H1 (cell line): Measurements from ENCODE around the gene CAMK2D. TPM values are rescaled to one million over a fixed set of nuclear protein-coding genes. Genes with fewer than 3 reads are reported as not detected.

ENCODE experiments used
- CTCF ChIA-PET: fragments of 300-600 bp; sonication (Branson Sonifier 250); formaldehyde crosslinking; loops from one replicate; lab custom pipeline; 2021; ENCODE audit not compliant: partially characterized antibody; lab: Charles Lee
- POLR2A ChIA-PET: fragments of 300-600 bp; sonication (Branson Sonifier 250); formaldehyde crosslinking; loops from one replicate; lab custom pipeline; 2021; ENCODE audit warnings: inconsistent platforms; ENCODE audit not compliant: partially characterized antibody; lab: Charles Lee
- DNase-seq, 2 experiments: peaks; one replicate each; pipeline versions ENCODE4 v3.0.0 to v3.0.0-alpha.2; 2010 to 2022; ENCODE audit warnings: low spot score in 2 of 2, low read depth in 1 of 2, mixed read lengths in 1 of 2
- FAIRE-seq: peaks from 2 replicates; lab custom pipeline; 2011; peaks lifted over from hg19 to GRCh38; lab: Jason Lieb, UNC
- H2AFZ ChIP-seq: 2 replicates; pipeline ENCODE4 v1.8.1; 2012; ENCODE audit warnings: low read length, inconsistent platforms
- H2AK5ac ChIP-seq: 2 replicates; pipeline ENCODE4 v1.6.1; 2013; ENCODE audit warnings: low read depth, low read length
- H2BK120ac ChIP-seq: replicated peaks from 2 replicates; pipeline ENCODE3; 2013; ENCODE audit warnings: low read depth, low read length, inconsistent platforms
- H2BK12ac ChIP-seq: 2 replicates; pipeline ENCODE4 v1.6.1; 2013; ENCODE audit warnings: low read depth, low read length
- H2BK15ac ChIP-seq: 2 replicates; pipeline ENCODE4 v1.6.1; 2013; ENCODE audit warnings: low read length
- H2BK20ac ChIP-seq: 2 replicates; pipeline ENCODE4 v1.6.1; 2013; ENCODE audit warnings: low read length
- H2BK5ac ChIP-seq: 2 replicates; pipeline ENCODE4 v1.6.1; 2013; ENCODE audit warnings: low read depth, low read length
- H3K14ac ChIP-seq: 2 replicates; pipeline ENCODE4 v1.6.1; 2013; ENCODE audit warnings: inconsistent platforms; ENCODE audit not compliant: insufficient read length
- H3K18ac ChIP-seq: 2 replicates; pipeline ENCODE4 v1.6.1; 2013; ENCODE audit warnings: low read length; ENCODE audit errors: extremely low read depth
- H3K23ac ChIP-seq: 2 replicates; pipeline ENCODE4 v1.6.1; 2013; ENCODE audit warnings: inconsistent platforms; ENCODE audit not compliant: insufficient read length
- H3K23me2 ChIP-seq: 2 replicates; pipeline ENCODE4 v1.6.1; 2013; ENCODE audit warnings: low read depth, low read length
- H3K27ac ChIP-seq: 2 replicates; pipeline ENCODE4 v1.6.1; 2011; ENCODE audit warnings: low read depth, low read length, inconsistent platforms
- H3K27me3 ChIP-seq, 4 experiments: replicated peaks in 1 of 4; 1 replicate in 1 of 4; 2 replicates in 3 of 4; pipeline versions ENCODE4 v1.6.1 to v1.8.1; 2011 to 2013; ENCODE audit warnings: low read length in 3 of 4, mild to moderate bottlenecking in 3 of 4, inconsistent platforms in 2 of 4, mixed read lengths in 2 of 4, moderate library complexity in 1 of 4; ENCODE audit not compliant: control insufficient read depth in 3 of 4, insufficient read depth in 3 of 4; ENCODE audit errors: extremely low read depth in 1 of 4
- H3K36me3 ChIP-seq, 4 experiments: 2 replicates each; pipeline versions ENCODE4 v1.6.1 to v1.8.1; 2011 to 2013; ENCODE audit warnings: mild to moderate bottlenecking in 4 of 4, low read length in 3 of 4, moderate library complexity in 2 of 4, control low read depth in 1 of 4, inconsistent platforms in 1 of 4; ENCODE audit not compliant: insufficient read depth in 4 of 4, control insufficient read depth in 2 of 4
- H3K4ac ChIP-seq: replicated peaks from 2 replicates; pipeline ENCODE3; 2013; ENCODE audit warnings: low read length, low read depth, mixed read lengths, inconsistent platforms; ENCODE audit not compliant: insufficient read length
- H3K4me1 ChIP-seq, 4 experiments: replicated peaks in 1 of 4; 1 replicate in 1 of 4; 2 replicates in 3 of 4; pipeline versions ENCODE4 v1.6.1 to v1.8.1; 2011 to 2013; ENCODE audit warnings: low read length in 3 of 4, inconsistent platforms in 2 of 4, mixed read lengths in 1 of 4; ENCODE audit not compliant: insufficient read depth in 4 of 4, control insufficient read depth in 3 of 4
- H3K4me2 ChIP-seq, 2 experiments: 2 replicates each; pipeline versions ENCODE4 v1.6.1 to v1.8.1; 2011 to 2013; ENCODE audit warnings: low read depth in 2 of 2, low read length in 2 of 2, control low read depth in 1 of 2, inconsistent platforms in 1 of 2, mild to moderate bottlenecking in 1 of 2; ENCODE audit not compliant: insufficient read depth in 1 of 2
- H3K4me3 ChIP-seq, 4 experiments: fragments of 200-600, 300-600 bp in 1 of 4; sonication (generic), shearing (Covaris generic), sonication (Bioruptor Twin) in 1 of 4; 2 replicates each; pipeline versions ENCODE4 v1.5.1 to v1.8.1; 2011 to 2016; ENCODE audit warnings: low read length in 4 of 4, low read depth in 3 of 4, control low read depth in 2 of 4, inconsistent platforms in 2 of 4, mild to moderate bottlenecking in 2 of 4, mixed read lengths in 1 of 4, moderate library complexity in 1 of 4; ENCODE audit not compliant: insufficient read depth in 2 of 4; ENCODE audit errors: extremely low read depth in 1 of 4
- H3K56ac ChIP-seq: replicated peaks from 2 replicates; pipeline ENCODE3; 2013; ENCODE audit warnings: low read depth, mild to moderate bottlenecking, mixed read lengths, low read length, inconsistent platforms; ENCODE audit not compliant: insufficient read length
- H3K79me1 ChIP-seq: 2 replicates; pipeline ENCODE4 v1.6.1; 2013; ENCODE audit warnings: low read depth, low read length, control low read depth
- H3K79me2 ChIP-seq, 2 experiments: 2 replicates each; pipeline versions ENCODE4 v1.6.1 to v1.8.1; 2012 to 2013; ENCODE audit warnings: low read length in 2 of 2, mild to moderate bottlenecking in 2 of 2, inconsistent platforms in 1 of 2; ENCODE audit not compliant: insufficient read depth in 2 of 2, control insufficient read depth in 1 of 2
- H3K9ac ChIP-seq, 4 experiments: replicated peaks in 1 of 4; 1 replicate in 1 of 4; 2 replicates in 3 of 4; pipeline versions ENCODE4 v1.6.1 to v1.8.1; 2011 to 2013; ENCODE audit warnings: low read depth in 3 of 4, low read length in 3 of 4, control low read depth in 2 of 4, mild to moderate bottlenecking in 2 of 4, moderate library complexity in 2 of 4, inconsistent platforms in 1 of 4; ENCODE audit errors: extremely low read depth in 1 of 4
- H3K9me3 ChIP-seq, 2 experiments: 2 replicates each; pipeline versions ENCODE4 v1.6.1 to v1.8.1; 2012 to 2013; ENCODE audit warnings: mild to moderate bottlenecking in 2 of 2, moderate library complexity in 2 of 2, control low read depth in 1 of 2, inconsistent platforms in 1 of 2, low read depth in 1 of 2, low read length in 1 of 2, mixed read lengths in 1 of 2; ENCODE audit not compliant: insufficient read depth in 2 of 2
- H4K20me1 ChIP-seq, 2 experiments: replicated peaks in 1 of 2; 2 replicates each; pipeline versions ENCODE3 to v1.8.1; 2011 to 2013; ENCODE audit warnings: inconsistent platforms in 2 of 2, low read length in 2 of 2, mild to moderate bottlenecking in 1 of 2; ENCODE audit not compliant: insufficient read depth in 2 of 2, control insufficient read depth in 1 of 2
- H4K5ac ChIP-seq: 2 replicates; pipeline ENCODE4 v1.6.1; 2013; ENCODE audit warnings: low read length, low read depth, mixed read lengths, inconsistent platforms; ENCODE audit not compliant: insufficient read length
- H4K8ac ChIP-seq: 2 replicates; pipeline ENCODE4 v1.8.0; 2013; ENCODE audit warnings: mild to moderate bottlenecking, moderate library complexity, low read length, inconsistent platforms; ENCODE audit not compliant: insufficient read depth; ENCODE audit errors: extremely low read depth
- H4K91ac ChIP-seq: replicated peaks from 2 replicates; pipeline ENCODE3; 2013; ENCODE audit warnings: low read length, mixed read lengths, inconsistent platforms; ENCODE audit not compliant: insufficient read length
- ASH2L ChIP-seq: fragments of 200-600, 300-600 bp; sonication (generic); IDR thresholded peaks from one replicate; pipeline ENCODE4 v1.7.1; 2017; ENCODE audit warnings: low read length
- CBX5 ChIP-seq: fragments of 300-800, 300-1000 bp; sonication (generic); IDR thresholded peaks from 2 replicates; pipeline ENCODE4 v1.7.1; 2016; ENCODE audit warnings: antibody characterized with exemption, low read length, low read depth
- CHD1 ChIP-seq: IDR thresholded peaks from 2 replicates; pipeline ENCODE4 v1.6.1; 2012; ENCODE audit warnings: low read depth, low read length, improper control_type of control experiment
- E2F6 ChIP-seq: IDR thresholded peaks from 2 replicates; pipeline ENCODE4 v1.6.1; 2012; ENCODE audit warnings: inconsistent platforms
- EP300 ChIP-seq, 2 experiments: IDR thresholded peaks; 1 replicate in 1 of 2; 2 replicates in 1 of 2; pipeline ENCODE4 v1.6.1; 2011 to 2012; ENCODE audit warnings: low read depth in 2 of 2, low read length in 2 of 2, mild to moderate bottlenecking in 2 of 2, borderline replicate concordance in 1 of 2, inconsistent platforms in 1 of 2, moderate library complexity in 1 of 2
- EZH2 ChIP-seq: fragments of 200-600 bp; sonication (generic); IDR thresholded peaks from 2 replicates; pipeline ENCODE4 v1.7.1; 2012; ENCODE audit warnings: low read depth, mild to moderate bottlenecking, moderate library complexity, low read length, inconsistent platforms; ENCODE audit not compliant: severe bottlenecking
- FOSL1 ChIP-seq: IDR thresholded peaks from 2 replicates; pipeline ENCODE4 v1.6.1; 2011; ENCODE audit warnings: mild to moderate bottlenecking, low read depth, low read length, moderate library complexity; ENCODE audit not compliant: insufficient read depth
- GTF2F1 ChIP-seq: IDR thresholded peaks from 2 replicates; pipeline ENCODE4 v1.6.1; 2012; ENCODE audit warnings: low read depth, low read length, improper control_type of control experiment, borderline replicate concordance
- JUND ChIP-seq: IDR thresholded peaks from 2 replicates; pipeline ENCODE4 v1.6.1; 2011; ENCODE audit warnings: mild to moderate bottlenecking, improper control_type of control experiment, low read length
- NRF1 ChIP-seq: IDR thresholded peaks from 2 replicates; pipeline ENCODE4 v1.6.1; 2011; ENCODE audit warnings: mild to moderate bottlenecking, low read depth, low read length, improper control_type of control experiment
- RAD21 ChIP-seq, 2 experiments: IDR thresholded peaks in 1 of 2; conservative IDR thresholded peaks in 1 of 2; 2 replicates each; pipeline ENCODE4 v1.6.1; 2011; ENCODE audit warnings: low read depth in 2 of 2, low read length in 2 of 2, improper control_type of control experiment in 1 of 2, inconsistent platforms in 1 of 2, mild to moderate bottlenecking in 1 of 2, moderate library complexity in 1 of 2
- RBBP5 ChIP-seq: IDR thresholded peaks from 2 replicates; pipeline ENCODE4 v1.7.1; 2012; ENCODE audit warnings: low read depth, mild to moderate bottlenecking, inconsistent platforms, low read length, moderate library complexity, borderline replicate concordance
- TBP ChIP-seq: IDR thresholded peaks from 2 replicates; pipeline ENCODE4 v1.6.1; 2011; ENCODE audit warnings: low read depth, low read length, improper control_type of control experiment
- WGBS, 2 experiments: shearing (Covaris generic) in 1 of 2; methylation state at CpG; one replicate each; pipeline versions ENCODE4 v1.1.6 to v1.1.7; 2013 to 2015; ENCODE audit warnings: low lambda C conversion rate in 2 of 2, mixed read lengths in 2 of 2, inconsistent platforms in 1 of 2, low coverage in 1 of 2, missing lambda C conversion rate in 1 of 2; ENCODE audit not compliant: insufficient replicate concordance in 2 of 2, insufficient coverage in 1 of 2, insufficient read length in 1 of 2; ENCODE audit errors: extremely low coverage in 1 of 2, missing lambda C conversion rate in 1 of 2; 5-methylcytosine and 5-hydroxymethylcytosine counted together
- polyA plus RNA-seq, 7 experiments: library from polyadenylated mRNA; depleted of rRNA in 3 of 7; stranded (reverse) in 5 of 7; unstranded in 2 of 7; fragments of >200 nt in 5 of 7; fragments of 200-250 nt in 2 of 7; gene quantifications; 1 replicate in 5 of 7; 2 replicates in 1 of 7; 4 replicates in 1 of 7; pipeline versions ENCODE4 v1.2.1 to v1.2.3, GENCODE V29; 2011 to 2013; ENCODE audit warnings: missing spikeins in 2 of 7, mixed read lengths in 2 of 7
- total RNA-seq: library from RNA; stranded (reverse); fragmentation: NEBNext Ultra II Directional; extraction: Animal tissue kit (Norgen Biotek cat#: 25700); gene quantifications from 2 replicates; pipeline ENCODE4 v1.2.1, GENCODE V29; 2021

CAMK2D gene
- total and polyA plus RNA-seq, 2 of the 8 experiments (the other 6 are each of a cell fraction or from before 2014, with no cell fraction given): 3.2 to 7.0 TPM

- no peaks in the 10 kb centered on the region; a peak in 1 of 7 replicates for H3K4me1 ChIP-seq
- no peaks in the 10 kb centered on the region for H3K23me2 ChIP-seq
- H3K56ac ChIP-seq: no peak overlapping the region
- 91% methylated on average over 4 of the region's 4 CpGs; no CpG with 5 or more reads in 1 of the 2 experiments for WGBS, 2 experiments
- H3K79me1 ChIP-seq: no peaks in the 10 kb centered on the region
- CTCF ChIA-PET: interaction anchor here (1.0 kb wide), 1 partner anchor 102 kb away, joined by 3 read pairs; no protein-coding TSS in a partner anchor
- H2BK5ac ChIP-seq: no peak overlapping the region
- POLR2A ChIA-PET: no interaction called here
- no peak for DNase-seq
- no peak overlapping the region for H4K91ac ChIP-seq
- H3K9ac ChIP-seq: no peak overlapping the region
- no peaks in the 10 kb centered on the region for H3K27me3 ChIP-seq
- no peaks in the 10 kb centered on the region for H4K20me1 ChIP-seq
- H4K8ac ChIP-seq: no peak overlapping the region
- no peak overlapping the region for H3K23ac ChIP-seq
- no peak overlapping the region for H2BK120ac ChIP-seq
- H2BK20ac ChIP-seq: no peak overlapping the region
- no peak overlapping the region for H2AK5ac ChIP-seq
- H4K5ac ChIP-seq: no peak overlapping the region
- no peaks in the 10 kb centered on the region for H3K79me2 ChIP-seq
- H3K9me3 ChIP-seq: no peaks in the 10 kb centered on the region
- no peak for FAIRE-seq
- H3K4me2 ChIP-seq: no peak overlapping the region
- H3K4ac ChIP-seq: no peak overlapping the region
- no peak overlapping the region for H2AFZ ChIP-seq
- H2BK12ac ChIP-seq: no peak overlapping the region
- H3K14ac ChIP-seq: no peak overlapping the region
- H3K36me3 ChIP-seq: no peaks in the 10 kb centered on the region
- no peak overlapping the region for H3K27ac ChIP-seq
- no peak overlapping the region for H2BK15ac ChIP-seq
- H3K4me3 ChIP-seq: no peak overlapping the region
- no peak overlapping the region for H3K18ac ChIP-seq
- TF ChIP-seq CBX5 (no peak), GTF2F1 (no peak), EP300 (IDR thresholded peaks at IDR 0.05; ENCODE audit: borderline replicate concordance in 1 of 2, low read depth in 2 of 2, low read length in 2 of 2) (no peak), TBP (no peak), RAD21 (IDR thresholded peaks at IDR 0.05 in 1 of 2, conservative IDR thresholded peaks at IDR 0.05 in 1 of 2; ENCODE audit: low read depth in 2 of 2, low read length in 2 of 2) (no peak), JUND (no peak), EZH2 (no peak), E2F6 (no peak), CHD1 (no peak), RBBP5 (no peak), ASH2L (no peak), NRF1 (no peak), FOSL1 (no peak)
Observed at GRCh38 chr4:113446019-113446418, 315.5 kb downstream of the CAMK2D start.
